Neural cell (in vitro differentiated cells): ENCODE results near the gene TOM1. TPM values are rescaled to one million over a fixed set of nuclear protein-coding genes. Genes with fewer than 3 reads are reported as not detected.

ENCODE experiments used
- H2AFZ ChIP-seq: fragments of 200-600, 300-800 bp; sonication (generic), shearing (Covaris generic); 2 replicates; pipeline ENCODE4 v1.6.0; 2014; ENCODE audit warnings: low read depth, mild to moderate bottlenecking, antibody characterized with exemption, low read length, moderate library complexity
- H3F3A ChIP-seq: fragments of 200-600 bp; shearing (Covaris generic); 2 replicates; pipeline ENCODE4 v1.6.1; 2016; ENCODE audit warnings: mild to moderate bottlenecking, moderate library complexity, mixed read lengths, antibody characterized with exemption, low read length; ENCODE audit not compliant: insufficient read depth, poor library complexity, severe bottlenecking
- H3K27ac ChIP-seq: fragments of 200-600, 300-800 bp; sonication (generic), shearing (Covaris generic); 2 replicates; pipeline ENCODE4 v1.5.1; 2014; ENCODE audit warnings: mild to moderate bottlenecking, low read length, moderate library complexity
- H3K27me3 ChIP-seq: fragments of 300-800, 200-600 bp; sonication (generic), shearing (Covaris generic); 2 replicates; pipeline ENCODE4 v1.6.0; 2014; ENCODE audit warnings: mild to moderate bottlenecking, low read depth, low read length, moderate library complexity; ENCODE audit not compliant: insufficient read depth
- H3K36me3 ChIP-seq: fragments of 300-800, 200-600 bp; sonication (generic), shearing (Covaris generic); 2 replicates; pipeline ENCODE4 v1.5.1; 2014; ENCODE audit warnings: mild to moderate bottlenecking, antibody characterized with exemption, low read length, moderate library complexity; ENCODE audit not compliant: insufficient read depth
- H3K4me2 ChIP-seq: fragments of 300-800, 200-600 bp; sonication (generic), shearing (Covaris generic); 2 replicates; pipeline ENCODE4 v1.6.0; 2014; ENCODE audit warnings: mild to moderate bottlenecking, low read length
- H3K4me3 ChIP-seq: fragments of 300-800, 200-600 bp; sonication (generic), shearing (Covaris generic); 2 replicates; pipeline ENCODE4 v1.5.1; 2014; ENCODE audit warnings: mild to moderate bottlenecking, low read length, moderate library complexity
- H3K79me2 ChIP-seq: fragments of 200-600 bp; shearing (Covaris generic); replicated peaks from 2 replicates; pipeline ENCODE4 v1.6.0; 2014; ENCODE audit warnings: mild to moderate bottlenecking, low read length, moderate library complexity; ENCODE audit not compliant: insufficient read depth
- H3K9ac ChIP-seq: fragments of 300-800, 200-600 bp; sonication (generic), shearing (Covaris generic); 2 replicates; pipeline ENCODE4 v1.6.1; 2016; ENCODE audit warnings: mild to moderate bottlenecking, low read length, mixed read lengths
- H3K9me2 ChIP-seq: fragments of 200-600 bp; shearing (Covaris generic); 2 replicates; pipeline ENCODE4 v1.6.1; 2016; ENCODE audit warnings: mild to moderate bottlenecking, low read length, mixed read lengths; ENCODE audit not compliant: insufficient read depth
- H3K9me3 ChIP-seq: fragments of 200-600, 300-800 bp; sonication (generic), shearing (Covaris generic); 2 replicates; pipeline ENCODE4 v1.6.1; 2016; ENCODE audit warnings: mild to moderate bottlenecking, mixed run types, low read length, moderate library complexity, mixed read lengths
- H4K20me1 ChIP-seq: fragments of 200-600 bp; shearing (Covaris generic); 2 replicates; pipeline ENCODE4 v1.6.1; 2016; ENCODE audit warnings: mild to moderate bottlenecking, mixed run types; ENCODE audit not compliant: insufficient read depth
- EP300 ChIP-seq: fragments of 450-650 bp; conservative IDR thresholded peaks from 2 replicates; pipeline ENCODE4 v1.6.1; 2014; ENCODE audit warnings: antibody characterized with exemption, mild to moderate bottlenecking, moderate library complexity; ENCODE audit not compliant: poor library complexity, severe bottlenecking
- EZH2 ChIP-seq: fragments of 200-600, 300-800 bp; shearing (Covaris generic), sonication (generic); IDR thresholded peaks from 2 replicates; pipeline ENCODE4 v1.6.1; 2014; ENCODE audit warnings: antibody characterized with exemption, low read length, borderline replicate concordance, mild to moderate bottlenecking; ENCODE audit not compliant: insufficient read depth, poor library complexity, severe bottlenecking
- MXI1 ChIP-seq: fragments of 450-650 bp; conservative IDR thresholded peaks from 2 replicates; pipeline ENCODE4 v1.6.1; 2014; ENCODE audit warnings: antibody characterized with exemption, mild to moderate bottlenecking; ENCODE audit not compliant: poor library complexity, severe bottlenecking
- POLR2AphosphoS5 ChIP-seq: IDR thresholded peaks from 2 replicates; pipeline ENCODE4 v1.6.1; 2012
- RAD21 ChIP-seq: fragments of 450-650 bp; conservative IDR thresholded peaks from 2 replicates; pipeline ENCODE4 v1.6.1; 2014; ENCODE audit warnings: antibody characterized with exemption, mild to moderate bottlenecking, moderate library complexity
- SMC3 ChIP-seq: fragments of 450-650 bp; conservative IDR thresholded peaks from 2 replicates; pipeline ENCODE4 v1.6.1; 2014; ENCODE audit warnings: antibody characterized with exemption, mild to moderate bottlenecking, moderate library complexity; ENCODE audit not compliant: poor library complexity
- TAF1 ChIP-seq: IDR thresholded peaks from 2 replicates; pipeline ENCODE4 v1.6.1; 2012; ENCODE audit warnings: low read depth
- polyA plus RNA-seq: library from polyadenylated mRNA; depleted of rRNA; stranded (reverse); fragments of >200 nt; gene quantifications from 2 replicates; pipeline ENCODE4 v1.2.3, GENCODE V29; 2014
- TF ChIP-seq, protein P1 (sequence below): fragments of 450-650 bp; IDR thresholded peaks from 2 replicates; pipeline ENCODE4 v1.5.1; 2014; ENCODE audit warnings: antibody characterized with exemption, mild to moderate bottlenecking, moderate library complexity; ENCODE audit not compliant: poor library complexity, severe bottlenecking
- TF ChIP-seq, protein P2 (sequence below): IDR thresholded peaks from 2 replicates; pipeline ENCODE4 v1.6.1; 2012; ENCODE audit warnings: borderline replicate concordance

Gene TOM1
- polyA plus RNA-seq, 1 donor from 2014 or later, result 13.3 TPM

DNA sequence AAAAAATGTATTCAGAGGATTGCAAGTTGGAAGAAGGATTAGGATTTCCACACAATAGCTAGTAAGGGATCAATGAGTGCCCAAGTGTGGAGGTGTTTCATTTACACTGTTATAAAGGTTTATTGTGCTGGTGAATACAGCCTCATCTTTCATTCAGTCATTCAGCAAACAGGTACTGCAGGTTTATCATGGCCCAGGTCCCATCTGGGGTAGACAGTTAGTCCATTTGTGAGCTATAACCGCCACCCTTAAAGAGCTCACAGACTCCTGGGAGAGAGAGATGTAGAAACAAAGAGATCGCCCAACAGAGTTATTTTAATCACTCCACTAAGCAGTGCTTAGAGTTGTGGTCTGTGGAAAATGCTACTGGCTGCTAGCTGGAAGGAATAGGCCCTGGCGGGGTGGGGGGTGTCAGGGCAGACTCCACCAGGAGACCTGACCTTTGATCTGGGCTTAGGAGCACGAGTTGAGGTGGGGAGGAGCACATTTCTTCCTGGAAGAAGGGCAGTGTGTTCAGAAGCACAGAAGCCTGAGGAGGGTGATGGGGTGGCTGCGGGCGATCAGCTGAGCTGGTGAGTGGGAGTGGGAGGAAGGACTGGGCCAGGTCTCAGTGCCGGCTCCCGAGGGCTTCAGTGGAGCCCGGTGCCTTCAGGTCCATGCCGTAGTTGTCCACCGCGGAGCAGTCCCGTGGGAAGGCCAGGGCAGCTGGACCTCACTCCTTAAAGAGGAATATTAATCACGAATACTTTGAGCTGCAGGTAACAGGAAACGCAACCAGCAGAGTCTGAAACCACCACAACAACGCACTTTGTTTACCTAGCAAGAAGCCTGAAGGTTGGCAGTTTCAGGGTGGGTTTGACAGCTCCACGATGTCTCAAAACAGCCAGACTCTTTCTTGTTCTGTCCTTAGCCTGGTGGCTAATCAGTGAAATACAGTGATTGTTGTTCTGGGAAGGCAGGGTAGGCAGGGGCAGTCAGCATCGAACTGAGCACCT is 11.2 kb downstream of the TOM1 start:
- Histone ChIP-seq H3K27ac (no peak overlapping the region), H3K9me3 (no peaks in the 10 kb centered on the region), H3K27me3 (no peaks in the 10 kb centered on the region), H3K36me3 (no peaks in the 10 kb centered on the region), H3K9me2 (no peaks in the 10 kb centered on the region), H4K20me1 (no peaks in the 10 kb centered on the region), H3K4me3 (no peak overlapping the region), H2AFZ (no peak overlapping the region), H3K9ac (no peak overlapping the region), H3K79me2 (no peaks in the 10 kb centered on the region), H3K4me2 (no peak overlapping the region), H3F3A (no peaks in the 10 kb centered on the region)
- TF ChIP-seq EP300, result no peak

DNA sequence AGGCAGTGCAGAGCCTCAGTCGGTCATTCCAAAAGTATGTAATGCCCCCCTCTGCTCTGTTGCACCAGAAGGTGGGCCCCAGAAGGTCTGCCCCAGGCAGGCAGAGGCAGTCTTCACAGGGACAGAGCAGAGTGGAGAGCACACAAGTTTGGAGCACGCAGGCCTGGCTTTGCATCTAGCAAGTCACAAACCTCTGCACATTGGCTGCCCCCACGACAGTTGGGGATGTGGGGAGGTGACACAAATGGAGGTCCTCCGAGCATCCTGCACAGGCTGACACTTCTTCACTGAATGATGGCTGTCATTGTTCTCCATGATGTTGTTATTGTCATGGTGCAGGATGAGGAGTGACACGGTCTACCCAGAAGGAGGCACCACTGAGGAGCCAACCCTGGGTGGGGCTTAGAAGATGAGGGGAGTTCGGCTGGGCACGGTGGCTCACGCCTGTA is 11.9 kb downstream of the TOM1 start:
- Histone ChIP-seq H3F3A (no peaks in the 10 kb centered on the region), H3K9ac (no peak overlapping the region), H3K4me3 (no peak overlapping the region), H2AFZ (no peak overlapping the region), H3K4me2 (no peak overlapping the region), H4K20me1 (no peaks in the 10 kb centered on the region), H3K27me3 (no peaks in the 10 kb centered on the region), H3K9me2 (no peaks in the 10 kb centered on the region), H3K27ac (no peak overlapping the region), H3K36me3 (no peaks in the 10 kb centered on the region), H3K79me2 (no peaks in the 10 kb centered on the region), H3K9me3 (no peaks in the 10 kb centered on the region)
- TF ChIP-seq MXI1, result no peak
- no peak for TF ChIP-seq RAD21
- TF ChIP-seq TAF1, result no peak
- TF ChIP-seq POLR2AphosphoS5, result no peak
- TF ChIP-seq, protein P1, sequence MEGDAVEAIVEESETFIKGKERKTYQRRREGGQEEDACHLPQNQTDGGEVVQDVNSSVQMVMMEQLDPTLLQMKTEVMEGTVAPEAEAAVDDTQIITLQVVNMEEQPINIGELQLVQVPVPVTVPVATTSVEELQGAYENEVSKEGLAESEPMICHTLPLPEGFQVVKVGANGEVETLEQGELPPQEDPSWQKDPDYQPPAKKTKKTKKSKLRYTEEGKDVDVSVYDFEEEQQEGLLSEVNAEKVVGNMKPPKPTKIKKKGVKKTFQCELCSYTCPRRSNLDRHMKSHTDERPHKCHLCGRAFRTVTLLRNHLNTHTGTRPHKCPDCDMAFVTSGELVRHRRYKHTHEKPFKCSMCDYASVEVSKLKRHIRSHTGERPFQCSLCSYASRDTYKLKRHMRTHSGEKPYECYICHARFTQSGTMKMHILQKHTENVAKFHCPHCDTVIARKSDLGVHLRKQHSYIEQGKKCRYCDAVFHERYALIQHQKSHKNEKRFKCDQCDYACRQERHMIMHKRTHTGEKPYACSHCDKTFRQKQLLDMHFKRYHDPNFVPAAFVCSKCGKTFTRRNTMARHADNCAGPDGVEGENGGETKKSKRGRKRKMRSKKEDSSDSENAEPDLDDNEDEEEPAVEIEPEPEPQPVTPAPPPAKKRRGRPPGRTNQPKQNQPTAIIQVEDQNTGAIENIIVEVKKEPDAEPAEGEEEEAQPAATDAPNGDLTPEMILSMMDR, result no peak
- no peak for TF ChIP-seq EZH2
- TF ChIP-seq, protein P2, sequence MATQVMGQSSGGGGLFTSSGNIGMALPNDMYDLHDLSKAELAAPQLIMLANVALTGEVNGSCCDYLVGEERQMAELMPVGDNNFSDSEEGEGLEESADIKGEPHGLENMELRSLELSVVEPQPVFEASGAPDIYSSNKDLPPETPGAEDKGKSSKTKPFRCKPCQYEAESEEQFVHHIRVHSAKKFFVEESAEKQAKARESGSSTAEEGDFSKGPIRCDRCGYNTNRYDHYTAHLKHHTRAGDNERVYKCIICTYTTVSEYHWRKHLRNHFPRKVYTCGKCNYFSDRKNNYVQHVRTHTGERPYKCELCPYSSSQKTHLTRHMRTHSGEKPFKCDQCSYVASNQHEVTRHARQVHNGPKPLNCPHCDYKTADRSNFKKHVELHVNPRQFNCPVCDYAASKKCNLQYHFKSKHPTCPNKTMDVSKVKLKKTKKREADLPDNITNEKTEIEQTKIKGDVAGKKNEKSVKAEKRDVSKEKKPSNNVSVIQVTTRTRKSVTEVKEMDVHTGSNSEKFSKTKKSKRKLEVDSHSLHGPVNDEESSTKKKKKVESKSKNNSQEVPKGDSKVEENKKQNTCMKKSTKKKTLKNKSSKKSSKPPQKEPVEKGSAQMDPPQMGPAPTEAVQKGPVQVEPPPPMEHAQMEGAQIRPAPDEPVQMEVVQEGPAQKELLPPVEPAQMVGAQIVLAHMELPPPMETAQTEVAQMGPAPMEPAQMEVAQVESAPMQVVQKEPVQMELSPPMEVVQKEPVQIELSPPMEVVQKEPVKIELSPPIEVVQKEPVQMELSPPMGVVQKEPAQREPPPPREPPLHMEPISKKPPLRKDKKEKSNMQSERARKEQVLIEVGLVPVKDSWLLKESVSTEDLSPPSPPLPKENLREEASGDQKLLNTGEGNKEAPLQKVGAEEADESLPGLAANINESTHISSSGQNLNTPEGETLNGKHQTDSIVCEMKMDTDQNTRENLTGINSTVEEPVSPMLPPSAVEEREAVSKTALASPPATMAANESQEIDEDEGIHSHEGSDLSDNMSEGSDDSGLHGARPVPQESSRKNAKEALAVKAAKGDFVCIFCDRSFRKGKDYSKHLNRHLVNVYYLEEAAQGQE, result no peak
- no peak for TF ChIP-seq EP300
- TF ChIP-seq SMC3, result no peak
